Nucleus accumbens (tissue), 56 donors: ENCODE measurements around the gene CITED2.
"Not testable (repeated sequence)": the region's sequence is repeated elsewhere in the genome, so short reads cannot be mapped to it uniquely, and the experiment has no call there.

ENCODE experiments used
- DNase-seq, 56 donors: peaks; one replicate each; lab custom pipeline; 2025; lab: John Stamatoyannopoulos, UW

The CITED2 gene

DNA sequence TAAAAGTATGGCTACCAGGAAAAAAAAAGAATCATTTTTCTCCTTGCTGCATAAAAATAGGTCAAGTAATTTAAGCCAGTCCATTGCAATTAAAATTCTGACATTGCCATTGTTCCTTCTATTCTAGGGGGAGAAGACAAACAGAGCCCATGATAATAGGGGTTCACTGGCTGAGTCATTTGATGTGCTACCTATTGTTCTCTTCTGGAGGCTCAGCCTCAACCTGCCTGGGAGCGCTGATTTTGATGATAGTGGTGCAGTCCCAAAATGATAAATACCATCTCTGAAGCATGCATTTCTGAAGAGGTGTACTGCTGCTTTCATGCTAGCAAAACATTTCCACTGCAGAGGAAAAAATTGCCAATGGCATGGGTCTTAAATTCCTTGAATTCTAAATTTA is 5.8 kb downstream of the CITED2 start:
- DNase-seq, result no peak

DNA sequence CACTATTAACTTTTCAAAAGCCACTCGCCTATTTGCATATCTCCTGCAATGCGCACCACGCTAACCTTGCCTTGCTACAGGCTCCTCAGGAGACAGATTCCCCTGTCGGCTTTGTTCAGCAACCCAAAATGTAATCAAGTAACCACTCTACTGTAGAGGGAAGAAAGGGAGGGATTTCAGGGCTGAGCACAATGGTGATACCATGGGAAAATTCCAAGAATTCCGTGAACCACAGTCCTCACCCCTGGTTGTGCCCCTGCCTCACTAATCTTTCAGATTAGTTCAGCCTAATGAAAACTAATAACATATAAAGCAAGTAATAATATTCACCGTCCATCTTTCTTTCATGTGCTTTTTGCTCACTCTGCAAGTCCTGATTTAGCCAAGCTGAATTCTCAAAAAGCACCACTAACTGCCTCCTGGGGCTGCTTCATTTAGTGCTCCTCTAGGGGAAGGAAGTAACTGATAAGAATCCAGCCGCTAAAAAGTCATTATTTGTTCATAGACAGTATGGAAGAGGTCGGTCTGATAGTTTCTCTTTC is 6.6 kb downstream of the CITED2 start:
- no peak for DNase-seq

- no peak for DNase-seq
These were observed 9.5 kb downstream of the CITED2 start for GRCh38 chr6:139364982-139365379.

DNA sequence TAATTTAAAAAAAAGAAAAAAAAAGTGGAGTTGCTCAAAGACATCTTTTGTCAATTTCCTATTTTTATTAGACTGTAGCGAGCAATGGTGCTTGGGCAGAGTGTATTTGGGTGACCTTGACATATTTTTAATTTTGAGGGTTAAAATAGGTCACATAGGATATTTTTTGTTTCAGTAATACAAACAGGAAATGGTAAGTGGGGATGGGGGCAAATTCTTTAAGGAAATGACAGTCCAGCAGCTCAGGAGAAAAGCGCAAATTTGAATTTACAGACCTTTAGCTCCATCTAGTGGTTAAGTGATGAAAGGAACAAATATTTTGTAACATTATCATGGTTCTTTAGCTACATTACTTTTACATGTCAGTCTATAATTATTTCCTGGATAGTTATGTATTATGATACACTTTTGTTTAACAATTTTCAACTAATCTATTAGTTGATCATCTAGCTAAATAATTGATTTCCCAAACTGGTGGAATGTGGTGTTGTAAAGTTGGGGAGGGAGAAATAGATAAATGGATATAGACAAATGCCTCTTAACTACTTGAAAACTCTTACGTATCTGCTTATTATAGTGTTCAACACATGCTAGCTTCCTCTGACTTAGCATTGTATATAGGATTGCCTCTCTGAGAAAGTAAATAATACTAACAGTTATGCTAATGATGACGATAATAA is 10.0 kb downstream of the CITED2 start:
- DNase-seq, result no peak

DNA sequence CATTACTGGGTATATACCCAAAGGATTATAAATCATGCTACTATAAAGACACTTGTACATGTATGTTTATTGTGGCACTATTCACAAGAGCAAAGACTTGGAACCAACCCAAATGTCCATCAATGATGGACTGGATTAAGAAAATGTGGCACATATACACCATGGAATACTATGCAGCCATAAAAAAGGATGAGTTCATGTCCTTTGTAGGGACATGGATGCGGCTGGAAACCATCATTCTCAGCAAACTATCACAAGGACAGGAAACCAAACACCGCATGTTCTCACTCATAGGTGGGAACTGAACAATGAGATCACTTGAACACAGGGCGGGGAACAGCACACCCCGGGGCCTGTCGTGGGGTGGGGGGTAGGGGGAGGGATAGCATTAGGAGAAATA is 10.7 kb downstream of the CITED2 start:
- not testable (repeated sequence) for DNase-seq

- DNase-seq, result not testable (repeated sequence)
These were observed 11.3 kb downstream of the CITED2 start for GRCh38 chr6:139363123-139363522.

DNA sequence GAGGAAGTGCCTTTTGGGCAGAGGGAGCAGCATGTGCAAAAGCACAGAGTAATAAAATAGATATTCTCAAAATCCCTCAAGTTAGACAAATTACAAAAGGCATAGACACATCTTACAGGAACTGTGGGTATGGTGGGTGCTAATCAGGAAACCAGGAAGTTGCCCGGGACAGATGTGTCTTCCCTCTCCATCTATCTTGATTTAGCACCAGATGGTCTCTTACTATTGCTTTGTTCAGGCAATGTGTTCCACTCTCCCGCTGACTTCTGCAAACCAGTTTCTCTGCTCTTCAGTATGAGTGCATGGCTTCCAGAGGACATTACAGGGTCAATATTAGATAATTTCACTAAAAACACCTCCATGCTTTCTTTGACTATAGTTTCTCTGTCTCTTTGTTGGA is 13.2 kb downstream of the CITED2 start:
- DNase-seq, result peak in 2 of 56 donors; percentile 3 to 10

GRCh38 chr6:139356924-139357323 is 17.5 kb downstream of the CITED2 start:
- no peak for DNase-seq

GRCh38 chr6:139355777-139356445 is 18.5 kb downstream of the CITED2 start:
- no peak for DNase-seq

GRCh38 chr6:139355172-139355571 is 19.3 kb downstream of the CITED2 start:
- no peak for DNase-seq

DNA sequence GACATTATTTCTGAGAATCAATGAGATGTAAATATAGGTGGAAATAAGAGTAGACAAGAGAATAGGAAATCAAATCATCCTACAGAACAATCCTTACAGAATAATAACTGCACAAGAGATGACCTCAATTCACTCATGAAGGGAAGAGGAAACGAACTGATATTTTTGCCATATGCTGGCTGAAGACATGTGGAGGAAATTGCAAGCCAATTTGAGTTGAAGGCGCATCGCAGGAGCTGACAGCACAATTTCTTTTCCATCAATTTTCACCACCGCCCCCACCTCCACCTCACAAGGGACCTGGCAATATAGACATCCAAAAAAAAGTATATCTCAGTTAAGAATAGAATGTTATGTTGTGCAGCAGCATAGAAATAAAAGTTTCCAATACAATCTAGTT is 20.3 kb downstream of the CITED2 start:
- DNase-seq, result no peak

GRCh38 chr6:139349464-139350020 is 24.9 kb downstream of the CITED2 start:
- no peak for DNase-seq

DNA sequence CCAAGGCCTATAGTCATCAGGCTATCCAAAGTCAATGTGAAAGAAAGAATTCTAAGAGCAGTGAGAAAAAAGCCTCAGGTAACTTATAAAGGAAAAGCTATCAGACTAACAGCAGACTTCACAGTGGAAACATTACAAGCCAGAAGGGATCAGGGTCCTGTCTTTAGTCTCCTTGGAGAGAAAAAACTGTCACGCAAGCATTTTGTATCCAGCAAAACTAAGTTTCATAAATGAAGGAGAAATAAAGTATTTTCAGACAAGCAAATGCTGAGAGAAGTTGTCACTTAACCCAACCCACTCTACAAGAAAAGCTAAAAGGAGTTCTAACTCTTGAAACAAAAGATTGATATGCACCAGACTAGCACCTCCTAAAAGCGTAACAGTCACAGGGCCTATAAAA is 28.1 kb downstream of the CITED2 start:
- DNase-seq, result no peak

- no peak for DNase-seq
These were observed 30.1 kb downstream of the CITED2 start for GRCh38 chr6:139344186-139344963.

DNA sequence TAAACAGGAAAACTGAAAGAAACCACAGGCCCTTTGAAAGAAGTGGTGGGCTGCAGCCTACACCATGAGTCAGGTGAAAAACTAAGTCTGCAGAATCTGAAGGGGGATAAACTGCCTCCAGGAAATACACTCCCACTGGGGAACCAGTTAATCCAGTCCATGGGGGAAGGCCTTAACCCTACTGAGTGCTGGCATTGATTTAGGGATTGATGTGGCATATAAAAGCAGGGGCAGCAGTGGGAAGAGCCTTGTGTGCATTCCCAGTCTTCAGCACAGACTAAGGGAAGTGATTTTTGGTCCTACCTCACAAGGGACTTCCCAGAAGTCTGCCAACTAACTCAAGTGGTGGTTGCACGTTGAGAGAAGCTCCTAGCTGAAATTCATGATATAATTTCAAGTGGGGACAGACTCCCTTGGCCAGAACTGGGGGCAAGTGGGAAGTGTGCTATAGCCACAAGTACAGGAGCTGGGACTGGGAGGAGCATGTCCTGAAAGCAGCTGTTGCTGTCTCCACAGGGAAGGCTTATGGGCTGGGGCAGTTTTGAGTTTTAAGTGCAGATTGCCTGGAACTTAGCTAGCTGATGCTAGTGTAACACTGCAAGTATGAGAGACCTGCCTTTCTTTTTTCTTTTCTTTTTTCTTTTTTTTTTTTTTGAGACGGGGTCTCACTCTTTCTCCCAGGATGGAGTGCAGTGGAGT is 31.2 kb downstream of the CITED2 start:
- no peak for DNase-seq

GRCh38 chr6:139341060-139341459 is 33.4 kb downstream of the CITED2 start:
- no peak for DNase-seq

DNA sequence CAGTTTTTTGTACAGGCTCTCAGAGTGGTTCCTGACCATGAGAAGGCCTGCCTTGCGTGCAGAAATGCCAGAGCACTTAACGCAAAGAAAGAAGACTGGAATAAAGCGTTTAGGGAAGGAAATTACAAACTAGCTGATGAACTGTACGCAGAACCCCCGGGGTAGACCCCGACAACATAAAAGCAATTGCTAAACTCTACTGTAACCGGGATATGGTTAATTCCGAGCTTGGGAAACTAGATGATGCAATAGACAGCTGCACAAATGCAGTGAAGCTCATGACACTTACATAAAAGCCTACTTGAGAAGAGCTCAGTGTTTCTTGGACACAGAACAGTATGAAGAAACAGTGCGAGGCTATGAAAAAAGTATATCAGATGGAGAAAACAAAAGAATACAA is 35.7 kb downstream of the CITED2 start:
- DNase-seq, result no peak

DNA sequence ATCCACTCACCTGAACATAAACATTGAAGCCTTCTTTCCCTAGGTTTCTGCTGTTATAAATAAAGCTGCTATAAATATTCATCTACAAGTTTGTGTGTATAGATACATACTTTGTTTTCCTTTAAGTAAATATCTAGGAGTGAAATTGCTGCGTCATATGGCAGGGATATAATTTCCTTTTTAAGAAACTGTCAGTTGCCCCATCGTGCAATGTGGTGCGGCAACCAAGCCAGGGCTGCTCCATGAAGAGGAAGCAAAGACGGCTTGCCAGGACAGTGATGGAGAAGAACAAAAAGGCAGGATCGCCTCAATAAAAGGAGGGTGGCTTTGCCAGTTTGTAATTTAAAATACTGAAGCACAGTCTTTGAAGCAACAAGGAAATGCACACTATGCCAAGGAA is 36.6 kb downstream of the CITED2 start:
- no peak for DNase-seq

GRCh38 chr6:139337001-139337400 is 37.4 kb downstream of the CITED2 start:
- no peak for DNase-seq

DNA sequence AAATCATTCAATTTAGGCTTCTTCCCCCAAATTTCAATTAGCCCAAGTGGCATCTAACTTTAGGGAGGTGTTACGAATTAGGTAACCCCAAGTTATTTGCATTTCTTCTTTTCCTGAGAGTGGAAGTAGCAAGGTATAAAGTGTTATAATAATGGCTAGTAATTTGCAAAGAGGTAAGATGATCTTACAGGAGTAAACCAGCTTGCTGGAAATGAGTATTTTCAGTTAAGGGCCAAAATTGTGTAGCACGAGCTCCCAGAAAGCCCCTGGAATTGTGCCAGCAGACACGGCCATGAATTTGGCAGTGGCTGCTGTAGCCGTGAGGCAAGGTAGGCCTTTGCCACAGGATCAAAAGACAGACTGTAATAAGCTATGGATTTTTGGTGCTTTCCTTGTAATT is 38.0 kb downstream of the CITED2 start:
- no peak for DNase-seq
